CD4-positive, alpha-beta T cell (primary cell): ENCODE results near the gene BZW1. TPM values are rescaled to one million over a fixed set of nuclear protein-coding genes. Genes with fewer than 3 reads are reported as not detected.

ENCODE experiments used
- ATAC-seq: fragments of 200-7000 bp; cut with Tn5 transposase; one replicate; pipeline ENCODE4 v1.10.0; 2022; ENCODE audit warnings: mild to moderate bottlenecking; ENCODE audit not compliant: poor library complexity
- CTCF ChIA-PET: fragments of 350-600 bp; sonication (Branson Sonifier 250); formaldehyde crosslinking; loops from one replicate; lab custom pipeline; 2021; ENCODE audit warnings: antibody characterized with exemption, inconsistent platforms; lab: Charles Lee
- POLR2A ChIA-PET: fragments of 350-600 bp; sonication (Branson Sonifier 250); formaldehyde crosslinking; loops from one replicate; lab custom pipeline; 2021; ENCODE audit warnings: antibody characterized with exemption, inconsistent platforms; lab: Charles Lee
- DNase-seq, 14 experiments: peaks; one replicate each; pipeline ENCODE4 v3.0.0-alpha.2; 2013 to 2020; ENCODE audit warnings: mixed read lengths in 2 of 14
- H3K27ac ChIP-seq, 2 donors: one replicate each; pipeline versions ENCODE4 v1.5.1 to v1.7.0; 2013; ENCODE audit warnings: low read length in 2 of 2, low read depth in 1 of 2, mild to moderate bottlenecking in 1 of 2
- H3K27me3 ChIP-seq, 2 experiments: 1 replicate in 1 of 2; 2 replicates in 1 of 2; pipeline versions ENCODE4 v1.6.1 to v1.7.0; 2013; ENCODE audit warnings: low read length in 2 of 2, control low read depth in 1 of 2, mild to moderate bottlenecking in 1 of 2, moderate library complexity in 1 of 2; ENCODE audit not compliant: insufficient read depth in 2 of 2, control insufficient read depth in 1 of 2
- H3K36me3 ChIP-seq: one replicate; pipeline ENCODE4 v1.6.1; 2013; ENCODE audit warnings: low read length, control low read depth; ENCODE audit not compliant: insufficient read depth
- H3K4me1 ChIP-seq: one replicate; pipeline ENCODE4 v1.6.1; 2013; ENCODE audit warnings: low read length, control low read depth; ENCODE audit not compliant: insufficient read depth
- H3K4me3 ChIP-seq: one replicate; pipeline ENCODE4 v1.5.1; 2013; ENCODE audit warnings: mild to moderate bottlenecking, low read length, moderate library complexity
- H3K9me3 ChIP-seq, 2 experiments: 1 replicate in 1 of 2; 2 replicates in 1 of 2; pipeline versions ENCODE4 v1.6.1 to v1.7.0; 2013; ENCODE audit warnings: low read length in 2 of 2, mild to moderate bottlenecking in 2 of 2, control low read depth in 1 of 2, moderate library complexity in 1 of 2; ENCODE audit not compliant: control insufficient read depth in 1 of 2, insufficient read depth in 1 of 2
- H3K27ac Mint-ChIP-seq: one replicate; pipeline ENCODE4 v1.8.0; 2020; ENCODE audit warnings: mixed read lengths
- H3K27me3 Mint-ChIP-seq: one replicate; pipeline ENCODE4 v1.8.0; 2021; ENCODE audit warnings: mixed read lengths
- H3K36me3 Mint-ChIP-seq: one replicate; pipeline ENCODE4 v1.8.0; 2021; ENCODE audit warnings: low read depth, mixed read lengths
- H3K4me1 Mint-ChIP-seq: one replicate; pipeline ENCODE4 v1.8.0; 2021; ENCODE audit warnings: low read depth, mixed read lengths
- H3K4me3 Mint-ChIP-seq: one replicate; pipeline ENCODE4 v1.8.0; 2020; ENCODE audit warnings: mild to moderate bottlenecking, mixed read lengths
- H3K9me3 Mint-ChIP-seq: one replicate; pipeline ENCODE4 v1.8.0; 2020; ENCODE audit warnings: mixed read lengths
- CTCF ChIP-seq: fragments of 200-600 bp; IDR thresholded peaks from one replicate; pipeline ENCODE4 v1.8.0; 2022; ENCODE audit warnings: antibody characterized with exemption, mild to moderate bottlenecking
- intact Hi-C, 2 experiments: fragments of 100-400 bp; cut with DNase I in 1 of 2; cut with micrococcal nuclease in 1 of 2; formaldehyde crosslinking; loops; one replicate each; pipeline versions ENCODE4 v1.15.1 to v1.9.0; 2023 to 2025; cut with DNase I, micrococcal nuclease
- total RNA-seq, 174 experiments: library from RNA in 2 of 174; stranded (reverse) in 2 of 174; gene quantifications; one replicate each; pipeline ENCODE4 v1.2.3 and lab custom pipeline; 2021 to 2026

BZW1 gene
- total RNA-seq, 2 experiments from 2014 or later = 190 to 192 TPM

DNA sequence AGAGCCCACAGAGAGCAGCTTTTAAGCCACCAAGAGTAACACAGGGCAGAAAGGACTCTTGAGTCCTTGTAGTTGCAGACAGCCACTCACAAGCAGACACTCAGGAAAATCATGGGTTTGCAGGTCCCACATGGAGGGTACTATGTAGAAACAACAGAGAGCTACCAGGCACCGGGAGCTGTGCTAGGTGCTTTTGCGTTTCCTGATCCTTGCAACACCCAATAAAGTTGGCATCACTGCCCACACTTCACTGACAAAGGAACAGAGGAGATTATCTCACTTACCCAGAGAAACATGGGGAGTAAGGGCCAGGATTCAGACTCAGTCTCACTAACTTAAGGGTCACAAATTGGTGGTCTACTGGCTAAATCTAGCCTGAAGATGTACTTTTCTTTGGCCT, 32.5 kb upstream of the BZW1 start:
- H3K27me3 ChIP-seq = no peaks in the 10 kb centered on the region
- no peaks in the 10 kb centered on the region for H3K9me3 Mint-ChIP-seq
- TF ChIP-seq CTCF = no peak
- no peaks in the 10 kb centered on the region for H3K27me3 Mint-ChIP-seq
- H3K9me3 ChIP-seq = no peaks in the 10 kb centered on the region
- H3K4me3 Mint-ChIP-seq = no peak overlapping the region
- no peaks in the 10 kb centered on the region for H3K36me3 Mint-ChIP-seq
- CTCF ChIA-PET = no interaction called here
- H3K27ac ChIP-seq = no peak overlapping the region
- no peaks in the 10 kb centered on the region for H3K4me1 ChIP-seq
- H3K4me1 Mint-ChIP-seq = no peaks in the 10 kb centered on the region
- no peaks in the 10 kb centered on the region for H3K36me3 ChIP-seq
- DNase-seq = no peak
- POLR2A ChIA-PET = no interaction called here
- no peak for ATAC-seq
- H3K27ac Mint-ChIP-seq = no peak overlapping the region
- intact Hi-C loops = no loop called here
- no peak overlapping the region for H3K4me3 ChIP-seq

DNA sequence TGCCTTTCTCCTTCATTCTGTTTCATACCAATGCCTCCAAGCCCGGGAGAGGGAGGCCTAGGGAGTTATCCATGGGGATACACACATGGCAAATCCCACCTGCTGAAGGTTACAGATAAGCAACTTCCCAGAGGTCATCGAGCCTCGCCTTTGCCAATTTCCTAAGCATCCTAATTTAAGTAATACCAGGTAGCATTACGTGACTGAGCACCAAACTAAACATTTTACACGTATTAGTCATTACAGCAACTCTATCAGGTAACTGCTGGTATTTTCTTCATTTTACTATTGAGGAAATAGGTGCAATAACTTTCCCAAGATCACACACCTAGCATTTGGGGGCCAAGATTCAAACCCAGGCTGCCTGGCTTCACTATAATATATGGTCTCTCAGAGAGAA, 30.1 kb upstream of the BZW1 start:
- Histone ChIP-seq H3K36me3 (no peaks in the 10 kb centered on the region), H3K9me3 (no peaks in the 10 kb centered on the region), H3K27me3 (no peaks in the 10 kb centered on the region), H3K4me1 (no peaks in the 10 kb centered on the region), H3K27ac (no peak overlapping the region), H3K4me3 (no peak overlapping the region)
- intact Hi-C loops = no loop called here
- POLR2A ChIA-PET = interaction anchor here (0.8 kb wide), 1 partner anchor 108 kb away, joined by 3 read pairs; the partner anchor contains the start of gene NIF3L1
- ATAC-seq (no peak), DNase-seq (no peak)
- Mint-ChIP-seq H3K4me1 (no peaks in the 10 kb centered on the region), H3K4me3 (no peak overlapping the region), H3K9me3 (no peaks in the 10 kb centered on the region), H3K36me3 (no peaks in the 10 kb centered on the region), H3K27me3 (no peaks in the 10 kb centered on the region), H3K27ac (no peak overlapping the region)
- CTCF ChIA-PET = no interaction called here
- no peak for TF ChIP-seq CTCF

GRCh38 chr2:200782251-200782650, 29.5 kb upstream of the BZW1 start:
- POLR2A ChIA-PET = no interaction called here
- Mint-ChIP-seq H3K4me3 (no peak overlapping the region), H3K27me3 (no peaks in the 10 kb centered on the region), H3K27ac (no peak overlapping the region), H3K9me3 (no peaks in the 10 kb centered on the region), H3K36me3 (no peaks in the 10 kb centered on the region), H3K4me1 (no peaks in the 10 kb centered on the region)
- no peaks in the 10 kb centered on the region for H3K36me3 ChIP-seq
- H3K4me1 ChIP-seq = no peaks in the 10 kb centered on the region
- ATAC-seq (no peak), DNase-seq (no peak)
- intact Hi-C loops = no loop called here
- H3K27ac ChIP-seq = no peak overlapping the region
- H3K9me3 ChIP-seq = no peaks in the 10 kb centered on the region
- no peaks in the 10 kb centered on the region for H3K27me3 ChIP-seq
- H3K4me3 ChIP-seq = no peak overlapping the region
- no peak for TF ChIP-seq CTCF
- CTCF ChIA-PET = interaction anchor here (0.6 kb wide), 1 partner anchor 88 kb away, joined by 3 read pairs; no protein-coding TSS in a partner anchor
